Measurements from ENCODE around the gene CASKIN1.

CASKIN1 gene

DNA sequence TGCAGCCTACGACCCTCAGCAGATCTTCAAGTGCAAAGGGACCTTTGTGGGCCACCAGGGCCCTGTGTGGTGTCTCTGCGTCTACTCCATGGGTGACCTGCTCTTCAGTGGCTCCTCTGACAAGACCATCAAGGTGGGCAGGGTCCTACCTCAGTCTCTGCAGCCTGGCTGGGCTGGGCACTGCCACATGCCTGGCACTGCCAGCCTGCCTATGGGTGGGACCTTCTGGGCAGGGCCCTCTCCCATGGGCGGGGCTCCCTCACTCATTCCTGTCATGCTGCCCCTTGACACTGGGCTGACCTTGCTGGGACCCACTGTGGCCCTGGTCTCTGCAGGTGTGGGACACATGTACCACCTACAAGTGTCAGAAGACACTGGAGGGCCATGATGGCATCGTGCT, 22.5 kb downstream of the CASKIN1 start:
- DNase-seq: no peak

DNA sequence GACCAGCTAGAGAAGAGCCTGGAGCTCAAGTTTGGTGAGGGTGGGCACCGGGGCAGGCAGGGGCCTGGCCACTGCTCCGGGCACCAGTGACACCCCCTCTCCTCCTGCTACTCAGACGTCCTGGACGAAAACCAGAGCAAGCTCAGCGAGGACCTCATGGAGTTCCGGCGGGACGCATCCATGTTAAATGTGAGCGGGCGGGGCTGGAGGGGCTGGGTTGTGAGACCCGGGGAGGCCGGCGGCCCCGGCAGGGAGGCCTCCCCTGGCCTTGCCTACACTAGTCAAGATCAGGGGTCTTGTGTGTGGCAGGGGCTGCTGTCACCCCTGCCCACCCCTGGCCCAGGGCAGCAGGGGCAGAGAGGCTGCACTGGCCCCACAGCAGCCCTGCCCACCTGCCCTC, 23.0 kb downstream of the CASKIN1 start:
- no peak for DNase-seq

DNA sequence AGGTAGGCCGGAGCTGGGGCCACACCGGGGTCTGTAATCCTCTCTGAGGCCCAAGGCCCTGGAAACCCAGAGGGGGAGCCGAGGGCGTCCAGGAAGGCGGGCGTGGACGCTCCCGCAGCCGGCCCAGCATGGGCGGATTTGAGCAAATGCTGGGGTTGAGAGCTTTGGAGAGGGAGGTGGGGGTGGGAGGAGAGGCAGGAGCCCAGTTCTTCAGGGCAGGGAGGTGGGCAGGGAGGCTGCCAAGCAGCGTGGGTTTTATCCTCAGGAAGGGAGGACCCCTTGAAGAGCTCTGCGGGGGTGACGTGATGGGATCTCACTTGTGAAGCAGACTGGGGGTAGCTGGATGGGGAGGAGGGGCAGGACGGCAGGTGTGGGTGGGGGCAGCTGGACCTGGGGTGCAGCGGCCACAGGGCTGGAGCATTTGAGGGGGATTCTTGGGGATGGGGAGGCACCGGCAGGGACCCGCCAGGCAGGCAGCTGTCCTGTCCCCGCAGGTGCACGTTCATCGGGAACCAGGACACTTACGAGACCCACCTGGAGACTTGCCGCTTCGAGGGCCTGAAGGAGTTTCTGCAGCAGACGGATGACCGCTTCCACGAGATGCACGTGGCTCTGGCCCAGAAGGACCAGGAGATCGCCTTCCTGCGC, 23.6 kb downstream of the CASKIN1 start:
- no peak for DNase-seq

DNA sequence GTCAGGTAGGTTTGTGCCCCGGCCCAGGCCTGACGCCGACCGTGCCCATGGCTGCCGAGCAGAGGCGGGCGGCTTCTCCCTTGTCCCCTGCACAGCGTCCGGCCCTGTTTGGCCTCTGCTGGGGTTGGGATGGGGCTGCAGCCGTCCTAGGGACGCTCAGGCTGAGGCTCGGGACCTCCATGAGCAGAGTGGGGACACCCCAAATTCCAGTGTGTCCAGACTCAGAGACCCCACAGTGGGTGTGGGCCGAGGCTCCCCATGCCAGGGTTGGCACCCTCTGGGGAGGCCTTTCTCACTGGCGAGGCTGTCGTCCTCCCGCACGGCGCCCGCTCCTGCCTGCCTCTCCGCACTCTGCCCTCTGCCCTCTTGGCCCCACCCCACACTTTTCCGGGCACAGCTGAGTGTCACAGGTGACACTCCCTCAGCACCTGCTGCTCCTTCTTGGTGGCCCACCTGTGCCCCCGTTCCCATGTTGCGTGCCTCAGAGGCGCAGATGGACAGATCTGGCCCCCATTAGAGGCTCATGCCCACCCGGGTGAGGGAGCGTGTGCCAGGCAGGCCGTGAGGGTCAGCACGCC, 24.7 kb downstream of the CASKIN1 start:
- no peak for DNase-seq

DNA sequence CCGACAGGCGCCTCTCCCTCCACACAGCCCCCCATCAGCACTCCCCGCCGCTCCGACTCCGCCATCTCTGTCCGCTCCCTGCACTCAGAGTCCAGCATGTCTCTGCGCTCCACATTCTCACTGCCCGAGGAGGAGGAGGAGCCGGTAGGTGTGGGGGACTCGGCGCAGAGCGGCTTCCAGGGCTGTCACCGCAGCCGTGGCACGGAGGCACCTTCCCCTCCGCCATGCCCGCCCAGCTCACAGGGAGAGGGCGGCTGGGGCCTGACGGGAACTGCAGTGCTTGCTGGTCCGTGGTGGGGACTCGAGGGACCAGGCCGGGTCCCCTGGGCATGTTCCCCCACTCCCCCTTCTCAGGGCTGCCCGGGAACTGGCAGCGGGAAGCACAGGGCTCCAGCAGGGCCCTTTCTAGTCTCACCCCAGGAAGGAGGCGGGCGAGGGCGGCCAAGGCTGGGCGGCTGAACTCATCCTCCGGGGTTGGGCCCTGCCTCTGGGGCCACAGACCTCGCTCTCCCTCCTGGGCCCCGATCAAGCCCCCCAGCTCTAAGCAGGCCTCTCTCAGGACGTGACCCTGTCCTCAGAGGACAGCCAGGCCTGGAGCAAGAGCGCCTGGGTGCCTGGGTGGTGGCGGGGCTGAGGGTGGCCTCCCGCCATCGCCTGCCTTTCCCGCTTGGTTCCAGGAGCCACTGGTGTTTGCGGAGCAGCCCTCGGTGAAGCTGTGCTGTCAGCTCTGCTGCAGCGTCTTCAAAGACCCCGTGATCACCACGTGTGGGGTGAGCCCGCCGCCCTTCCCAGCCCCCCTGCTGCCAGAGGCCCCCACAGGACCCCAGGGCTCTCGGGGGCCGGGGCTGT, 25.6 kb downstream of the CASKIN1 start:
- DNase-seq: no peak

DNA sequence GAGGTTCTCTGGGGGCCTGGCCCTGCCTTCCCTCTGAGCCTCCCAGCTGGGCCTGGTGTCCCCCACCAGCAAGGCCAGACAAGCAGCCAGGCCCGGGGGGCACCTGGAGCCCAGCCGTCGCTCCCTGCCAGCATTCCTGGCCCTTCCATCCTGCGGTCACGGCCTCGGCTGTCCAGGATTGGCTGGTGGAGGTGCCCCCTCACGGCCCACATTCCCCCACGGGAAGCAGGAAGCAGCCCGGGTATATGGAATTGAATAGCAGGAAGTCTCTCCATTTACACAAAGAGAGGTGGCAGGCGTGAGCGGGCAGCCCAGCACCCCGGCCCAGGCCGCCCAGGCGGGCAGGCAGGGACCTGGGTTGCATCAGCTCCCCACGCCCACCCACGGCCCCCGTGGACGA, 26.3 kb downstream of the CASKIN1 start:
- no peak for DNase-seq

DNA sequence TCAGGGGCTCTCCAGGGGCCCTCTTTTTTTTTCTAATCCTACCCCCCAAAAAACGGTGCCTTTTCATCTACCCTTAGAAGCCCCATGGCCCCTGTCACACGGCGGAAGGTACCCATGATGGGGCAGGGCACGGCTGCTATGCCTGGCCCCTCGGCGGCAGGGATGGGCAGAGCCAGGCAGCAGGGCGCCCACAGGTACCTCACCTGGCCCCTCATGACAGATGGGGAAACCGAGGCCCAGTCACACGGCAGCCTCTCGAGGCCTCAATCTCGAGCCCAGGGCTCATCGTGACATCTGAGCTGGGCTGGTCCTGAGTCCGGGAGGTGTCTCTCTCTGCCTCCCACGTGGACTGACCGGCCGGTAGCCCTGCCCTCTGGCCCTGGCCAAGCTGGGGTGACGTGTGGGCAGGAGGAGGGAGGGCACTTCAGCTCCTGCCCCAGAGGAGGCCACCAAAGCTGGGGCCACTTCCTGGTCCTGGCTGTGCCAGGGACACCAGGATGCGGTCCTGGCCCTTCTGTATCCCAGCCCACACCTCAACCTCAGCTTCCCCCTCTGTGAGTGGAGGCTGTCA, 29.3 kb downstream of the CASKIN1 start:
- no peak for DNase-seq

DNA sequence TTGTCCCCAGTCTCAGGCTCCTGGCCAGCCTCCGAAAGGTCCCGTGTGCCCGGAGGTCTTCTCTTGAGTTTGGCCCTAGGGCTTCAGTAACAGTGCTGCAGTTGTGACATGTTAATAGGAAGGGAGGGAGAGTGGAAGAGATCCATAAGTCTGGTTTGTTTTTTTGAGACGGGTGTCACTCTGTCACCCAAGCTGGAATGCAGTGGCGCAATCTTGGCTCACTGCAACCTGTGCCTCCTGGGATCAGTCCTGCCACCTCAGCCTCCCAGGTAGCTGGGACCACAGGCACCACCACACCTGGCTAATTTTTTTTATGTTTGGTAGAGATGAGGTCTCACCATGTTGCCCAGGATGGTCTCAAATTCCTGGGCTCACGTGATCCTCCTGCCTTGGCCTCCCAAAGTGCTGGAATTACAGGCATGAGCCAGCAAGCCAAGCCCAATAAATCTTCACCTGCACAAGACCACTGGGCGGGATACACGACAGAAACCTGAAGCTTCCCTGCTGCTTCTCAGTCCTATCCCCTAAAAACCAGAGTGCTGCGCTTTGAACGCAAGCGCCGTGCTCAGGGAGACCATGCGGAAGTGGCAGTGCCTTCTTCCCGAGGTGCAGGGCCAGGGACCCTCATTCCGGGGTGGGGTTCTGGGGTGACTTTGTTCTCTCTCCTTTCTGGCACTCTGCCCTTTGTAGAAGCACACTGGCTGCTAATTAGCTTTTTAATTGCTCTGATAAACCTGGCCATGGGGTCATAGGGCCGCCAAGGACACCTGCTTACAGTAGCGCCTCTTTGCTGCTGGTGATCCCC, 29.9 kb downstream of the CASKIN1 start:
- DNase-seq: no peak

DNA sequence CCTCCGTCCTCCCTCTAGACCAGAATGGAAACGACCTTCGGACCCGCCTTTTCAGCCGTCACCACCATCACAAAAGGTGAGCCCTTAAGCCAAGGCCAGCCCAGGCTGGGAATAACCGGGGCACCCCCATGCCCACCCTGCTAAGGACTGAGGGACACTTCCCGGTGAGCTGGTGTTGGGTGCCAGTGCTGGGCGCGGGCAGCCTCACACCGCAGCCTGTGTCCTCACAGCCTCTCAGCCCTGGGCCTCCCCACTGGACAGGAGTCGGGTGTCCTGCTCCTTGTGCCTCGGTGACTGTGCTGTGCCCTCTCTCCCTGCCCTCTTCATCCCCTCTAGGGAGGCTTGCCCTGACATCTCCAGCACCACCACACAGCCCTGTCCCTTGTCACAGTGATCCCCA, 30.5 kb downstream of the CASKIN1 start:
- DNase-seq: no peak

DNA sequence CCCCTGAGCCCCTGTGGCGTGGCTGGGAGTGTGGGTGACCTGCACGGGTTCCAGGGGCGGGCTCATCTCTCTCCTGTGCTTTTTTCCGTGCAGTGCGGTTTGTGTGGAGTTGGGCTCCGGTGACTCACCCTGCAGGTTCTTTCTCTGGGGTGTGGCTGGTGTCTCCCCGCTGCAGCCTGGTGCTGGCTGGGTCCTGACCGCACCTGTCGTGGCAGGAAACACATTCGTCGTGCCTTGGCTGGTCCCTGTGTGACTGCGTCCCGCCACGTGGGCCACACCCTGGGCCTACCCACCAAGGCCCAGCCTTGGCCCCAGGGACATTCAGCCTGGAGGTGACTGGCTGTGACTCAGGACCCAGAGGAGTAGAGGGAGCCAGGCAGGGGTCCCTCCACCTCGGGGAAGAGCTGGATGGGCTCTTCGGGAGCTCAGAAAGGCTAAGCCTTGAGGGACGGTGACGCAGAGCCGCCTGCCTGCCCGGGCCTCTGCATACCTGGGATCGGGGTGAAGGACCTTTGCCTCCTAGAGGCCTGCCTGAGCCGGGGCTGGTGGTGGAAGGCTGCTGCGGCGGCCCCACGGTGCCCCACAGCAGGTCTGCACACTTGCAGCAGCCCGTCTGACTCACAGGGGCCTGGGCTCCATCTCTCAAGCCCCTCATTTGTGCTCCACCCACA, 33.1 kb downstream of the CASKIN1 start:
- no peak for DNase-seq

DNA sequence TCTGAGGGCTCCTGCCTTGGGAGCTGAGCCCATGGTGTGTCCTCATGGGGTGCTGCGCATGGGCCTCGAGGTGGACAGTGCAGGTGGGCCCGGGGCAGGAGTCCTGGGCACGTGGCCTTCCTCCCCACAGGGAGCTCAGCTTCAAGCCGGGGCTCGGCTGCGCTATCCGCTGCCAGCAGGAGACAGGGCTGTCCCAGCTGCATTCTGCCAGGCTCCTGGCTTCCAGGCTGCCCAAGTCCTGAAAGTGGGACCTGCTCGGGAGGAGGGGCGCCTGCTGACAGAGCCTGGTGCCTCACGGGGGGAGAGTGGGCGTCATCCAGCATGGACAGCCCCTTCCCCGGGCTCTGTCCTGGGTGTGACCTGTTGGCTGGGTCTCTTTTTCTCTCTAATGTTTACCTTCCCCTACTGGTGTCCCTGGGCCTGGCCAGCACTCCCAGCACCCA, 33.7 kb downstream of the CASKIN1 start:
- DNase-seq: no peak

DNA sequence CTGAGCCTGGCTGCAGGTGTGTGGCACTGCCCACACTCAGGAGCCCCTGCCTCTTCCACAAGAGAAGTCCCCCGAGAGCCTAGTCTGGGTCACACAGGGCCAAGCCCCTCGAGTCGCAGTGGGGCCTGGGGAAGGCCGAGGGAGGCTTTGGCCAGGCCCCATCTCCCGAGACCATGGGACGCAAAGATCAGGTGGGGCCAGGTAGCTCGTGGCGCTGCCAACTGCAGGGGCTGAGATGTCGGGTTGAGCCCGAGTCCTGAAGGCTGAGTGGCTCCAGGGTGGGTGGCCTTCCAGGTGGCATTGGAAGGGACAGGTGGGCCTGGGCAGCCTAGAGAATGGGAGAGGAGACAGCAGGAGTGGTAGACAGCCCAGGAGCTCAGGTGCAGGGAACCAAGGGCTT, 34.5 kb downstream of the CASKIN1 start:
- DNase-seq: no peak

DNA sequence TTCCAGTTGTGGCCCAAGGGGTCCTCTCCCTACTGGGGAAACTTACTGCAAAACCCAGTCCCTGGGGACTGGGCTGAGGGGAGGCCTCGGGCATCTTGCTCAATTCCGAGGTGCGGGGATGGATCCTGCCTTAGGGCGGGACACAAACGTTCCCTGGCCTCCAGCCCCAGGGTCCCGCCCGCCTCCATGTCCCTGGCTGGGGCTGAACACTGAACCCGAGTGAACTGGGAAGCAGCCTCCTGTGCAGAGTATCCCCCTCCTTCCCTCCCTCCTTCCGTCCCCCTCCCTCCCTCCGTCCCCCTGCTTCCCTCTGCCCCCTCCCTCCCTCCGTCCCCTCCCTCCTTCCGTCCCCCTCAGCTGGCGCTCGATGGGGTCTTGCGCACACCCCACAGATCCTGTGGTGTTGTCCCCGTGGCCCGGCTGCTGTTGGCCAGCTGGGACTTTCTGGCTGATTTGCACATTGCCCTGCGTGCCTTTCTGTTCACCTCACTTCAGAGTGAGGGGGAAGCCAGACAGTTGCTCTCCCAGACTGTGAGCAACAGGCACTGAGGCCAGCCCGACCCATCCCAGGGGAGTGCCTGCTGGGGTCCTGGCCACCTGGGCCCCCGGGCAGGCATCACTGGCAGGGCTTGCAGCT, 35.4 kb downstream of the CASKIN1 start:
- no peak for DNase-seq

DNA sequence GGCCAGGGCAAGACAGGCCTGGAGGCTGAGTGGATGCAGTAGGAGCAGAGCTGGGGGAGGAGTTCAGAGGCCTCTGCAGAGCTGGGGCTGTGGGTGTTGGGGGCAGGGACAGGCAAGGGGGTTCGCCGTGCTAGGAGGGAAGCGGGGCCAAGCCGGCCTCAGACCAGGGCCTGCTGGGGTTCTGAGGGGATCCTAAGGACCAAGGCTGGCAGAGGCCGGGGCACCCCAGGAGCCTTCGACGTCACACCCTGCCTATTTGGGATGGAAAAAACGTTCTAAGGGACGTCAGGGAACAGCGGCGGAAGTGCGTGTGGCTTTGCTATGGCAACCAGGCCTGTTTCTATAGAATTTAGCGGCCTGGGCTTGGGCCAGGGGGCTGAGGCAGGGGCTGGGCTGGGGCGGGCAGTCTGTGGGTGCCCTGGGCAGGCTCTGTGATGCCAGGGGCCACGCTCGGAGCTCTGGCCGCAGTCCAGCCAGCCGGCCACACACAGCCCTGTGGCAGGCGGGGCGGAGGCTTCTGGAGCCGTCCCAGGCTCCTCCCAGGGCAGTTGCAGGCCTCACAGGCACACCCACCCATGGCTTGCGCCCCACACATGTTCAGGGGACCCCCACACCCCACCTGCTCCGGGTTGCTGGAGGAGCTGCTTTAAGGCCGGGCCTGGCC, 37.1 kb downstream of the CASKIN1 start:
- no peak for DNase-seq

DNA sequence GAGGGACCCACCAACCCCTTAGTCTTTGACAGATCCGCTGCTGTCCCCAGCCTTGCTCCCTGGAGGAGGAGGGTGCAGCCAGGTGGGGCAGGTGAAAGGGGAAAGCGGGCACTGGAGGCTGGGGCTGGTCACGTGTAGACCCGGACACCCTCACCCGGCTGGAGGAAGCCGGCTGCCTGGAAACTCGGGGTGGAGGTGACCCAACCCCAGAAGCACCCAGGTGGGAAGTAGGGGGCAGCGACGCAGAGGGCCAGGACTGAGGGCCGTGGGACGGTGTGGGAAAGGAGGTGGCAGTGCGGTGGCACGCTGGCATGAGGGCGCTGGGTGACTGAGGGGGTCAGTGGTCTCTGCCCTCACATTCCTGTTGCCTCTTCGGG, 38.2 kb downstream of the CASKIN1 start:
- no peak for DNase-seq

DNA sequence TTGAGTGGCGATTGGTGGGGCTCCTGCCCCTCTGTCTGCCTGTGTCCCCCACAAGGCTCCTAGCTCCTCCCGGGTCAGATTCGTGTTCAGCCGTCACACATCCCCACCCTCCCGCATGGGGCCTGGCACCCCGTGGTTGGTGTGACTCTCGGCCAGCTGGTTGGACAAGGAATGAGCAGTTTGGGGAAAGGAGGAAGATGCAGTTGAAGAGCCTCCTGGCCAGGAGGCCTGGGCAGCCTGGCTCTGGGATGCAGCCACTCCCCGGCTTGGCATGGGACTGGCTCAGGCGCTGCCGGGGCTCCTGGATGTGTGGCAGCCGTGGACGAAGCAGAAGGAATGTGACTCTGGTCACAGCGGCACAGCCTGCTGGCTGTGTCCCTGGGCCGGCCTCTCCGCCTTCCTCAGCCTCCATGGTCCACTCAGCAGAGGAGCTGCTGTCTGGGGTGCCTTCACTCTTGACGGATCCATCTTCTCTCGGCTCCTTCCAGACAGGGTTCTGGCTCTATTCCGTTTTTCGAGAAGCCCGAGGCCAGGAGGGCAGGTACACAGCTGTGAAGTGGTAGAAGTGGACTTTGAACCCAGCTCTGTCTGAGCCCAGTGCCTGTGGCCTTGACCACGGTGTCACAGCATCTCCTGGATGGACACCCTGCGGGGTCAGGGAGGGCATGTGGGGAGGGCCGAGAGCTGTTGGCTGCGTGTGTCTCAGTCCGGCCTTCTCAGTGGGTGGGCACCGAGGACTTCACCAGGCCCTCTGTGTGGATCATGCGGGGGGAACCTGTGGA, 38.7 kb downstream of the CASKIN1 start:
- no peak for DNase-seq

DNA sequence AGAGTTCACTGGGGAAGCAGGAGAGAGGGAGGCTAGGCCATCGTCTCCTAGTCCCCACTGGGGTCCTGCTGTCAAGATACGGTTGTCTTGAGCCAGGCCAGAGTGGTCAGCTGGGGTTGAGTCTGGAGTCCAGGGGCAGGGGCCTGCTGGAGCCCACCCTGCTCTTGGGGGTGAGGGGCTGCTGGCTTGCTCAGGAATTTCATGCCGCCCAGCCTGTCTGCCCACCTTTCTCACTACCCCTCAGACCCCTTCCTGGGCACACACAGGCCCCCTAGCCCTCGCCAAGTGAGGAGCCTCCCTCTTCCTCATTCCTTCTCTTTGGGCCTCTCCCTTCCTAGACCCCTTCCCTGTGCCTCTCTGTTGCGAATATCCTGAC, 39.6 kb downstream of the CASKIN1 start:
- no peak for DNase-seq

DNA sequence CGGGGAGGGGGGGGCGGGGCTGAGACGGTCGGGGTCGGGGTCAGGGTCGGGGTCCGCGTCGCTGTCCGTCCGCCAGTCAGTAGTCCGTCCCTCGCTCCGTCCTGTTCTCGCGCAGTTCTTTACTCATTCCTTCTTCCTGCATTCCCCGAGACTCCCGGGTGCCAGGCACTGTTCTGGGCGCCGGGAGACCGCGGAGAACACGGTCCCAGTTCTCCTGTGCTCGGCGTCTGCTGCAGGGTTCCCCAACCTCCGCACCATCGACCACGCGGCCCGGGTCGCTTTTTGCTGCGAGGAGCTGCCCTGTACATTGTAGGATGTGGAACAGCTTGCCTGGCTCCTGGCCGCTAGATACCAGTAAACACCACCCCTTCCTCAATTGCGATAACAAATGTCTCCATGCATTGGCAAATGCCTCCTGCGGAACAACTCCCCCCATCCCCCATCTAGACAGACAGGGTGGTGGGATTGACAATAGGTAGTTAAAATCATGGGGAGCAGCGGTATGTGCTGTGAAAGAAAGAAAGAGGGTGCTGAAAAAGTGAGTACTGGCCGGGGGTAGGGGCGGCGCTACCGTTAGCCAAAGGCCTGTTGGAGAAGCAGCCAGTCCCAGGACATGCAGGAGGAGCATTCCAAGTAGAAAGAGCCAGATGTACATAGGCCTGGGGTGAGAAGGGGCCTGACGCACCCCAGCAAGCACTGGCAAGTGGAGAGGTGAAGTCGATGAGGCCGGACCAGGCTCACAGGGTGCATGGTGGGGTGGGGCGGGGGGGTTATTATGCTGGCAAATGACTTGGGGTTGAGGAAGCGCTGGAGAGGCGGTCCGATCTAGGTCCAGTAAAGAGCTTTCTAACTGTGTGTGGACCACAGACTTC, 40.2 kb downstream of the CASKIN1 start:
- DNase-seq: no peak
